Left lung (tissue), 10 donors: ENCODE measurements around the gene CALHM1. TPM values are rescaled to one million over a fixed set of nuclear protein-coding genes. Genes with fewer than 3 reads are reported as not detected.

ENCODE experiments used
- ATAC-seq: fragments of 200-7000 bp; cut with Tn5 transposase; one replicate; pipeline ENCODE4 v1.9.1; 2020; ENCODE audit warnings: moderate library complexity
- DNase-seq, 4 donors: peaks; one replicate each; pipeline ENCODE4 v3.0.0-alpha.2; 2013 to 2020
- H3K27ac ChIP-seq, 2 donors: fragments of 200-600 bp; sonication (generic) in 1 of 2; one replicate each; pipeline versions ENCODE4 v1.5.0 to v1.8.0; 2020 to 2021
- H3K27me3 ChIP-seq, 2 donors: fragments of 200-600 bp; sonication (generic) in 1 of 2; one replicate each; pipeline versions ENCODE4 v1.5.0 to v1.8.0; 2020 to 2021
- H3K36me3 ChIP-seq, 2 donors: fragments of 200-600 bp; sonication (generic) in 1 of 2; one replicate each; pipeline versions ENCODE4 v1.5.0 to v1.8.0; 2020 to 2021
- H3K4me1 ChIP-seq, 2 donors: fragments of 200-600 bp; one replicate each; pipeline ENCODE4 v1.8.0; 2021
- H3K4me3 ChIP-seq, 2 donors: fragments of 200-600 bp; sonication (generic) in 1 of 2; one replicate each; pipeline versions ENCODE4 v1.5.0 to v1.8.0; 2020 to 2021; ENCODE audit warnings: mild to moderate bottlenecking in 1 of 2
- H3K9me3 ChIP-seq, 2 donors: fragments of 200-600 bp; sonication (generic) in 1 of 2; one replicate each; pipeline versions ENCODE4 v1.5.0 to v1.8.0; 2020 to 2021
- CTCF ChIP-seq, 2 donors: fragments of 200-600 bp; sonication (generic) in 1 of 2; IDR thresholded peaks; one replicate each; pipeline versions ENCODE4 v1.5.0 to v1.8.0; 2021; ENCODE audit warnings: antibody characterized with exemption in 2 of 2
- intact Hi-C, 2 donors: fragments of 100-400 bp; cut with DNase I; formaldehyde crosslinking; loops; one replicate each; pipeline versions ENCODE4 v1.11.2 to v1.14.2; 2022
- polyA plus RNA-seq, 6 donors: library from polyadenylated mRNA; unstranded; fragments of 120-200 nt; gene quantifications; one replicate each; pipeline ENCODE4 v1.2.1, GENCODE V29; 2013; ENCODE audit not compliant: insufficient read length in 6 of 6
- total RNA-seq, 2 donors: library from RNA; stranded (reverse); fragmentation: NEBNext Ultra II Directional; extraction: Animal tissue kit (Norgen Biotek cat#: 25700); gene quantifications; one replicate each; pipeline ENCODE4 v1.2.1, GENCODE V29; 2021
- donor health status: DM: no; HTN: yes; CAD: no.
- donor health status: DM: no; HTN: no; CAD: no.

Gene CALHM1
- total and polyA plus RNA-seq, 8 donors: 0.09 to 0.15 (median 0.13) TPM; not detected in 2

DNA sequence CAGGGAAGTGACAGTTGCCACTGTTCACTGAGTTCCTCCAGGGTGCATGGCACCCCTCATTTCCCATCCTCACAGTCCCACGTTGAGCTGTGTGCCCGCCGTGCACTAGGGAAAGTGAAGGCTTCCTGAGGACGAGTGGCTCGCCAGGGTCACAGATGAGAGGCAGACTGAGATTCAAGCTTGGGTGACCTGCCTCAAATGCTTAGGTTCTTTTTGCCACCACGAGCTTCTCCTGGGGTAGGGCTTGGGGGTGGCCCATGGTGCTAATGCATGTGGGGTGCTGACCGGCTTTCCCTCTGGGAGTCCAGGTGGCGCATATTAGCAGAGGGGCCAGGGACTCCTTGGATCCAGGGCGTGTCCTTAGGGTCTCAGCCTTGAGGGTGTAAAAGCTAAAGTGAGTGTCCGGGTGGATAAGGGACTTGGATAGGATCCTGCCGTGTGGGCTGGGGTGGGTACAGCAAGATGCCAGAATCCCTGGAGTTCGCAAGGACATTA is 8.5 kb downstream of the CALHM1 start:
- intact Hi-C loops: no loop called here
- no peak for TF ChIP-seq CTCF (IDR thresholded peaks at IDR 0.05)
- DNase-seq: peak in 1 of 4 donors; percentile 52
- Histone ChIP-seq H3K4me1 (peaks cover 36 to 74% of the 10 kb centered on the region in 2 donors), H3K27ac (peak overlapping the region; percentile 83 to 84), H3K27me3 (peaks cover 0 to 15% of the 10 kb centered on the region in 2 donors), H3K36me3 (peaks cover 0 to 51% of the 10 kb centered on the region in 2 donors), H3K9me3 (no peaks in the 10 kb centered on the region), H3K4me3 (peak overlapping the region; percentile 75 to 77)
- no peak for ATAC-seq

DNA sequence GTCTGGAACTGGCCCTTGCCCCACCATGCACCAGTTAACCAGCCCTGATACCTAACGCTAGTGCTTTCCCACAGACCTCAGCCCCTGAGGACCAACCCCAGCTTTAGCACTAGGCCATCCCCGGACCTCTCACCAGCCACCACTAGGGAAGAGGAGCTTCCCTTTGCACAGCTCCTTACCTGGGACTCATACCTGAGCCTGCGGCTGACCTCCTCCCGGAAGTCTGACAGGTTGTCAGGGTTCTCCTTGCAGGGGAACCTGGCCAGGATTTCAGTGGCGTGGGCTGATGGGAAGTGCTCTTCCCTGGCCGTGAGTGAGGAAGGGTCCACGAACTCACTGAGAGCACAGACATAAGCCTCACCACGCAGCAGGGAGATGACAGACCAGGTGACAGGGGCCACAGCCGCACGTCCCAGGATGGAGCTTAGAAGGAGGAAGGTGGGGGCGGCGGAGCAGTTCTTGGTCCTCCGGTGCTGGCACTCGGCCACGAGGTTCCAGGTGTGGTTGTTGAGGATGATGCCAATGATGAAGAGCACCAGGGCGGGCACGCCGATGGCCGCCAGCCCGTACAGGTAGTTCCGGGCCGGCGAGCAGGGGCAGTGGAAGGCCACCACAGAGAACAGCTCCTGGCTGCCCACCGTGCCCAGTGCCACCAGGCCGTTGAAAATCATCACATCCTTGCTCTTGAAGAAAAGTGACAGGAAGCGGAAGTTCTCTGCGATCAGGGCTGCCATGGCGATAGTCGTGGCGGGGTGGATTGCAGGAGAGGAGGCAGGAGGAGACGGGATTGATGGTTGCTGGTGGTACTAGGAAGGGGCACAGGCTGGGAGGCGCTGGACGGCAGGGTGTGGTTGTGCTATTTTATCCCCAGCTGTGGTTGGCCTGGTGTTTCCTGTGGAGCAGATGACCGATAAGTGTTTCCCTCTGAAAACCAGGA is 9.2 kb downstream of the CALHM1 start:
- Histone ChIP-seq H3K36me3 (peaks cover 0 to 58% of the 10 kb centered on the region in 2 donors), H3K27me3 (peaks cover 0 to 15% of the 10 kb centered on the region in 2 donors), H3K27ac (peak overlapping the region; percentile 28 to 83), H3K4me1 (peaks cover 36 to 81% of the 10 kb centered on the region in 2 donors), H3K9me3 (no peaks in the 10 kb centered on the region), H3K4me3 (peak overlapping the region in 1 of 2 donors; percentile 77)
- no peak for ATAC-seq
- intact Hi-C loops: no loop called here
- no peak for TF ChIP-seq CTCF (IDR thresholded peaks at IDR 0.05)
- DNase-seq: peak in 1 of 4 donors; percentile 80

DNA sequence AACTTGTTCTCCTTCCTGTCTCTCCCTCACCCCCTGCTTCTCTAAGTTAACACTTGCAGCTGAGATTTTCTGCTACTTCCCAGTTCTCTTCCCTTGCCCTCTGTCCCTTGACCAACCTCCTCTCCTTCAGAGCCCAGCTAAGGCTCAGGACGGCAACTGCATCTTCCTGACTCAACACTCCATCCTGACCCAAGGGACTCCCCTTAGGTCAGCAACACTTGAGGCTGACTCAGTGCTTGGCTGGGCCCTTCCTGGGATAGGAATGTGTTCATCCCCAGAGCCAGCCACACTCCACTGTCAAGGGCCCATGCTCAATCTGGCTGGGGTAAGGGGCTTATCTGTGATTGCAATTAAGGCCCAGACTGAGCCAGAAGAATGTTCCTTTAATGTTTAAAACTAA is 10.0 kb downstream of the CALHM1 start:
- ATAC-seq (peak; percentile 47), DNase-seq (peak in 2 of 4 donors; percentile 57 to 64)
- peaks cover 0 to 66% of the 10 kb centered on the region in 2 donors for H3K36me3 ChIP-seq
- H3K4me3 ChIP-seq: peak overlapping the region in 1 of 2 donors; percentile 77
- H3K27ac ChIP-seq: peak overlapping the region; percentile 28 to 83
- peaks cover 36 to 85% of the 10 kb centered on the region in 2 donors for H3K4me1 ChIP-seq
- H3K27me3 ChIP-seq: peaks cover 0 to 15% of the 10 kb centered on the region in 2 donors
- no peak for TF ChIP-seq CTCF (IDR thresholded peaks at IDR 0.05)
- intact Hi-C loops: no loop called here
- no peaks in the 10 kb centered on the region for H3K9me3 ChIP-seq

GRCh38 chr10:103447187-103447586 is 11.5 kb downstream of the CALHM1 start:
- H3K9me3 ChIP-seq: no peaks in the 10 kb centered on the region
- peak in 1 of 4 donors; percentile 68 for DNase-seq
- no peak overlapping the region for H3K27ac ChIP-seq
- no peak overlapping the region for H3K4me3 ChIP-seq
- no peak for TF ChIP-seq CTCF (IDR thresholded peaks at IDR 0.05)
- H3K36me3 ChIP-seq: peaks cover 0 to 81% of the 10 kb centered on the region in 2 donors
- no peak for ATAC-seq
- H3K27me3 ChIP-seq: peaks cover 0 to 7% of the 10 kb centered on the region in 2 donors
- peaks cover 31 to 75% of the 10 kb centered on the region in 2 donors for H3K4me1 ChIP-seq
- intact Hi-C loops: no loop called here
